OCI-LY3 (cell line): ENCODE results near the gene IGF2.

Experiments used
- CTCF ChIP-seq: fragments of 200-600, 300-600 bp; sonication (generic); IDR thresholded peaks from 2 replicates; pipeline ENCODE4 v1.5.1; 2014; ENCODE audit warnings: antibody characterized with exemption, low read length, low read depth
- EZH2phosphoT487 ChIP-seq: fragments of 200-600 bp; shearing (Covaris generic); IDR thresholded peaks from 2 replicates; pipeline ENCODE4 v1.6.1; 2018; ENCODE audit warnings: antibody characterized with exemption, mixed run types, low read depth

GRCh38 chr11:2146051-2146450, 6.9 kb upstream of the IGF2 start:
- no peak for TF ChIP-seq CTCF
- TF ChIP-seq EZH2phosphoT487 = no peak
